HL-60 (cell line): ENCODE measurements around the gene SLC13A1.

Source experiments
- DNase-seq, 2 experiments: peaks; one replicate each; pipeline ENCODE4 v3.0.0-alpha.2; 2010 to 2020; ENCODE audit warnings: low read depth in 1 of 2, low spot score in 1 of 2
- H3K27ac ChIP-seq: fragments of 250-450 bp; sonication (Bioruptor Pico); replicated peaks from 2 replicates; pipeline ENCODE4 v1.5.1; 2020; ENCODE audit warnings: mild to moderate bottlenecking, moderate library complexity
- H3K27me3 ChIP-seq: fragments of 250-450 bp; sonication (Bioruptor Pico); 2 replicates; pipeline ENCODE4 v1.5.1; 2021; ENCODE audit warnings: mild to moderate bottlenecking, moderate library complexity; ENCODE audit not compliant: insufficient read depth, poor library complexity, severe bottlenecking
- H3K4me3 ChIP-seq: replicated peaks from 2 replicates; pipeline ENCODE4 v1.5.1; 2011; ENCODE audit warnings: mild to moderate bottlenecking, control low read depth, low read length; ENCODE audit not compliant: insufficient read depth
- CTCF ChIP-seq: IDR thresholded peaks from one replicate; pipeline ENCODE4 v1.5.1; 2011; ENCODE audit warnings: low read length, control low read depth, inconsistent platforms; ENCODE audit not compliant: insufficient read depth
- GABPA ChIP-seq: IDR thresholded peaks from 2 replicates; pipeline ENCODE4 v1.6.1; 2012; ENCODE audit warnings: low read depth
- POLR2AphosphoS5 ChIP-seq: IDR thresholded peaks from 2 replicates; pipeline ENCODE4 v1.6.1; 2012; ENCODE audit warnings: low read depth
- REST ChIP-seq: IDR thresholded peaks from 2 replicates; pipeline ENCODE4 v1.6.1; 2012; ENCODE audit warnings: low read depth; ENCODE audit not compliant: insufficient replicate concordance
- SPI1 ChIP-seq: IDR thresholded peaks from 2 replicates; pipeline ENCODE4 v1.6.1; 2012; ENCODE audit warnings: low read depth, mild to moderate bottlenecking, borderline replicate concordance

The SLC13A1 gene

GRCh38 chr7:123133924-123134323, 65.8 kb downstream of the SLC13A1 start:
- Histone ChIP-seq H3K27ac (no peak overlapping the region), H3K4me3 (no peak overlapping the region), H3K27me3 (no peaks in the 10 kb centered on the region)
- DNase-seq, result no peak
- no peak for TF ChIP-seq REST
- no peak for TF ChIP-seq SPI1
- no peak for TF ChIP-seq GABPA
- TF ChIP-seq POLR2AphosphoS5, result no peak
- TF ChIP-seq CTCF, result no peak

GRCh38 chr7:123131961-123132360, 67.8 kb downstream of the SLC13A1 start:
- H3K4me3 ChIP-seq, result no peak overlapping the region
- DNase-seq, result no peak
- no peak overlapping the region for H3K27ac ChIP-seq
- no peak for TF ChIP-seq CTCF
- TF ChIP-seq SPI1, result no peak
- TF ChIP-seq GABPA, result no peak
- TF ChIP-seq POLR2AphosphoS5, result no peak
- TF ChIP-seq REST, result no peak
- no peaks in the 10 kb centered on the region for H3K27me3 ChIP-seq

- Histone ChIP-seq H3K4me3 (no peak overlapping the region), H3K27ac (no peak overlapping the region), H3K27me3 (no peaks in the 10 kb centered on the region)
- no peak for DNase-seq
- TF ChIP-seq SPI1, result no peak
- no peak for TF ChIP-seq POLR2AphosphoS5
- no peak for TF ChIP-seq GABPA
- TF ChIP-seq CTCF, result no peak
- no peak for TF ChIP-seq REST
Observed at GRCh38 chr7:123131556-123131955, 68.2 kb downstream of the SLC13A1 start.
